Psoas muscle (tissue), 8 donors: ENCODE data around the gene OR2D2. TPM values are rescaled to one million over a fixed set of nuclear protein-coding genes. Genes with fewer than 3 reads are reported as not detected.

ENCODE experiments used
- ATAC-seq, 4 donors: fragments of 200-7000 bp; cut with Tn5 transposase; one replicate each; pipeline ENCODE4 v1.9.1; 2020; ENCODE audit warnings: moderate library complexity in 3 of 4, mild to moderate bottlenecking in 2 of 4
- DNase-seq, 2 donors: peaks; one replicate each; pipeline ENCODE4 v3.0.0-alpha.2; 2020
- H3K27ac ChIP-seq: fragments of 200-600 bp; one replicate; pipeline ENCODE4 v1.8.0; 2022
- H3K27me3 ChIP-seq, 3 donors: fragments of 200-600 bp in 1 of 3; one replicate each; pipeline versions ENCODE4 v1.6.1 to v1.8.0; 2013 to 2022; ENCODE audit warnings: low read length in 2 of 3, mild to moderate bottlenecking in 2 of 3, moderate library complexity in 1 of 3; ENCODE audit not compliant: insufficient read depth in 3 of 3
- H3K36me3 ChIP-seq, 2 donors: fragments of 200-600 bp in 1 of 2; one replicate each; pipeline versions ENCODE4 v1.6.1 to v1.8.0; 2013 to 2022; ENCODE audit warnings: low read depth in 1 of 2, mild to moderate bottlenecking in 1 of 2, moderate library complexity in 1 of 2; ENCODE audit not compliant: insufficient read depth in 1 of 2
- H3K4me1 ChIP-seq: fragments of 200-600 bp; one replicate; pipeline ENCODE4 v1.8.0; 2022
- H3K4me3 ChIP-seq: fragments of 200-600 bp; one replicate; pipeline ENCODE4 v1.8.0; 2022; ENCODE audit warnings: mild to moderate bottlenecking
- H3K9me3 ChIP-seq: fragments of 200-600 bp; one replicate; pipeline ENCODE4 v1.8.0; 2022
- CTCF ChIP-seq: fragments of 200-600 bp; IDR thresholded peaks from one replicate; pipeline ENCODE4 v1.8.0; 2022; ENCODE audit warnings: antibody characterized with exemption
- WGBS, 3 donors: extraction: QIAGEN DNeasy Blood & Tissue Kit; methylation state at CpG; one replicate each; pipeline versions ENCODE4 v1.1.6 to v1.1.7; 2013; 5-methylcytosine and 5-hydroxymethylcytosine counted together
- intact Hi-C, 2 donors: fragments of 100-400 bp; cut with DNase I; formaldehyde crosslinking; loops; one replicate each; pipeline versions ENCODE4 v1.11.0 to v1.14.2; 2022
- polyA plus RNA-seq, 3 donors: library from polyadenylated mRNA; stranded (reverse); fragments of 200-250 nt; gene quantifications; one replicate each; pipeline ENCODE4 v1.2.3, GENCODE V29; 2013
- total RNA-seq, 4 donors: library from RNA; stranded (reverse); fragmentation: NEBNext Ultra II Directional in 2 of 4; extraction: Animal tissue kit (Norgen Biotek cat#: 25700) in 2 of 4; gene quantifications; one replicate each; pipeline versions ENCODE4 v1.2.1 to v1.2.4, GENCODE V29; 2021 to 2023
- donor health status: healthy with polysubstance abuse.
- donor health status: DM: no; HTN: no; CAD: no; lungs with moderate emphysema.
- donor health status: Bipolar disorder and iron deficiency.
- donor health status: healthy.
- donor health status: DM: yes; HTN: yes; CAD: no.
- donor health status: DM: no; HTN: no; CAD: no.
- donor health status: DM: no; HTN: no; CAD: no.
- donor health status: DM: yes; HTN: yes; CAD: no.

Gene OR2D2
- total and polyA plus RNA-seq, 7 donors = not detected

GRCh38 chr11:6875761-6876160, 16.5 kb downstream of the OR2D2 start:
- H3K4me1 ChIP-seq = no peaks in the 10 kb centered on the region
- no peak overlapping the region for H3K4me3 ChIP-seq
- DNase-seq (no peak), ATAC-seq (no peak)
- intact Hi-C loops = no loop called here
- no peaks in the 10 kb centered on the region for H3K27me3 ChIP-seq
- H3K36me3 ChIP-seq = no peaks in the 10 kb centered on the region
- no peak overlapping the region for H3K27ac ChIP-seq
- no peaks in the 10 kb centered on the region for H3K9me3 ChIP-seq
- TF ChIP-seq CTCF = no peak
- WGBS, 3 donors = 80 to 91% (median 87%) methylated on average over 2 of the region's 2 CpGs

- H3K36me3 ChIP-seq = no peaks in the 10 kb centered on the region
- no peak for TF ChIP-seq CTCF
- no peaks in the 10 kb centered on the region for H3K9me3 ChIP-seq
- H3K4me3 ChIP-seq = no peak overlapping the region
- H3K27me3 ChIP-seq = no peaks in the 10 kb centered on the region
- 79 to 90% (median 84%) methylated on average over 1 of the region's 1 CpG for WGBS, 3 donors
- no peaks in the 10 kb centered on the region for H3K4me1 ChIP-seq
- no peak overlapping the region for H3K27ac ChIP-seq
- DNase-seq (no peak), ATAC-seq (no peak)
- intact Hi-C loops = no loop called here
Observed at GRCh38 chr11:6871278-6871677, 21.0 kb downstream of the OR2D2 start.

- intact Hi-C loops = no loop called here
- TF ChIP-seq CTCF = no peak
- no peak overlapping the region for H3K27ac ChIP-seq
- H3K4me3 ChIP-seq = no peak overlapping the region
- 63 to 90% (median 88%) methylated on average over 1 of the region's 1 CpG for WGBS, 3 donors
- no peaks in the 10 kb centered on the region for H3K36me3 ChIP-seq
- H3K4me1 ChIP-seq = no peaks in the 10 kb centered on the region
- H3K9me3 ChIP-seq = no peaks in the 10 kb centered on the region
- ATAC-seq = no peak
- no peaks in the 10 kb centered on the region for H3K27me3 ChIP-seq
- no peak for DNase-seq
Observed at GRCh38 chr11:6864438-6864837, 27.9 kb downstream of the OR2D2 start.

- ATAC-seq (no peak), DNase-seq (no peak)
- Histone ChIP-seq H3K9me3 (no peaks in the 10 kb centered on the region), H3K4me1 (no peaks in the 10 kb centered on the region), H3K36me3 (no peaks in the 10 kb centered on the region), H3K4me3 (no peak within 1 kb of the TSS), H3K27ac (no peak within 1 kb of the TSS), H3K27me3 (no peaks in the 10 kb centered on the region)
- WGBS, 3 donors = 8 to 23% (median 17%) methylated on average over 1 of the region's 1 CpG
- intact Hi-C loops = no loop called here
- TF ChIP-seq CTCF = no peak
Observed at GRCh38 chr11:6862961-6863360, 29.3 kb downstream of the OR2D2 start, which contains the start of gene OR10A2. OR10A2 (plus strand) TSS chr11:6863057; CDS start chr11:6869755, 6,698 bp downstream.

GRCh38 chr11:6856871-6857270, 35.4 kb downstream of the OR2D2 start:
- Histone ChIP-seq H3K27me3 (no peaks in the 10 kb centered on the region), H3K27ac (no peak overlapping the region), H3K9me3 (no peaks in the 10 kb centered on the region), H3K4me1 (no peaks in the 10 kb centered on the region), H3K36me3 (no peaks in the 10 kb centered on the region), H3K4me3 (no peak overlapping the region)
- WGBS, 3 donors = 35 to 60% (median 55%) methylated on average over 3 of the region's 3 CpGs
- intact Hi-C loops = no loop called here
- no peak for DNase-seq
- ATAC-seq = no peak
- no peak for TF ChIP-seq CTCF
